Measurements from ENCODE around the gene NT5DC2.

DNA sequence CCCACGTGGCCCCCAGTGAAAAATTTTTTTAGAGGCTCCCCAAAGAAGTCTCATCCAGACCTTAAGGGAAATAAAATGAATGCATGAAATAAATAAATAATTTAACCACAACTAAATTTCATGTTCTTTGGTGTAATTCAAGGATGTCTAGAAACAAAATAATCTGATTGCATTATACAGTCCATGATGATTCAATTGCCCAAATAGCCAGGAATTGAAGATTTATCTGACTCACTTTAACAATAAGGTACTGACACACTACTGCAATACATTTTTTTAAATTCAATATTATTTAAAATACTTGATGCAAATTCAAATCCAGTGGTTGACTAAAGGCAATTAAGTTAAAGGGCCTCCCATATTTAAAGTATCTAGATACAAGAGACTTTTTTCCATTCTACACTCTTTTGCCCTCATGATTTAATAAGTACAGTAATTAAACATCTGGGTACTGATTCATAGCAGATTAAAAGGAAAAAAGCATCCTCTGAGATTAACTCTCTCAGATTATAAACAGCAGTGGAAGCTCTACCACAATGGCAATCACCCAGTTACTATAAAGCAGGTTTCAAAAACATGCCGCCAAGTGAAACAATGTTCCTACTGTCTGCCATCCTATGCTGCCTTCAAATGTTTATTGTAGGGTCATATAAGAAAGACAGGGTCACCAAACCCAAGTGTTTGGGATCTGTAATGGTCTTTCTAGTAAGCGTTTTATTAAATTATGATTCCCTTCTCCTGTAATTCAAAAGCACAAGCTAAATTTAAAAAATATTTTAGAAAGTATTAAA is 12.6 kb upstream of the NT5DC2 start:
- no peak for TF ChIP-seq EZH2phosphoT487 (IDR thresholded peaks at IDR 0.05; ENCODE audit: insufficient read depth, low read depth)
- no peak for TF ChIP-seq EZH2 (IDR thresholded peaks at IDR 0.05; ENCODE audit: insufficient read depth, poor library complexity, severe bottlenecking)
